Measurements from ENCODE around the gene WWC2.

WWC2 gene

DNA sequence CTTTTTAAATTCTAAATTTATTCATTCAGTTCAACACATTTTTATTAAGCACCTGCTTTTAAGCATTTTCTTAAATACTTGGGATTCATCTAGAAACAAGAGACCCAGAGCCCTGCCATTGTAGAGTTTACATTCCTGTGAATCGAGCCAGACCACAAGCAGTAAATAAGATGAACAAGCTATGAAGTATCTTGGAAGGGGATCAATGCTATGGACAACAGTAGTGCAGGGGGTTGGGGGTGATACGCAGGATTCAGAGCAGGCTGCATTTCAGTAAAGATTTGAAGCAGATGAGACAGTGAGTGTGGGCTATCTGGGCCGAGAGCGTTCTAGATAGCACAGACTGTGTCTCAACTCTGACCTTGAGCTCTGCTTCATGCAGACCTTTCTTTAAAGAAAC, 185.9 kb downstream of the WWC2 start:
- TF ChIP-seq, protein P1, sequence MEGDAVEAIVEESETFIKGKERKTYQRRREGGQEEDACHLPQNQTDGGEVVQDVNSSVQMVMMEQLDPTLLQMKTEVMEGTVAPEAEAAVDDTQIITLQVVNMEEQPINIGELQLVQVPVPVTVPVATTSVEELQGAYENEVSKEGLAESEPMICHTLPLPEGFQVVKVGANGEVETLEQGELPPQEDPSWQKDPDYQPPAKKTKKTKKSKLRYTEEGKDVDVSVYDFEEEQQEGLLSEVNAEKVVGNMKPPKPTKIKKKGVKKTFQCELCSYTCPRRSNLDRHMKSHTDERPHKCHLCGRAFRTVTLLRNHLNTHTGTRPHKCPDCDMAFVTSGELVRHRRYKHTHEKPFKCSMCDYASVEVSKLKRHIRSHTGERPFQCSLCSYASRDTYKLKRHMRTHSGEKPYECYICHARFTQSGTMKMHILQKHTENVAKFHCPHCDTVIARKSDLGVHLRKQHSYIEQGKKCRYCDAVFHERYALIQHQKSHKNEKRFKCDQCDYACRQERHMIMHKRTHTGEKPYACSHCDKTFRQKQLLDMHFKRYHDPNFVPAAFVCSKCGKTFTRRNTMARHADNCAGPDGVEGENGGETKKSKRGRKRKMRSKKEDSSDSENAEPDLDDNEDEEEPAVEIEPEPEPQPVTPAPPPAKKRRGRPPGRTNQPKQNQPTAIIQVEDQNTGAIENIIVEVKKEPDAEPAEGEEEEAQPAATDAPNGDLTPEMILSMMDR (IDR thresholded peaks at IDR 0.05; ENCODE audit: low read depth, low read length) = no peak
- no peak for TF ChIP-seq EZH2phosphoT487 (IDR thresholded peaks at IDR 0.05; ENCODE audit: low read depth)
- Histone ChIP-seq H4K20me1 (ENCODE audit: insufficient read depth, low read length) (no peaks in the 10 kb centered on the region), H3K36me3 (replicated peaks; ENCODE audit: low read depth, low read length) (no peaks in the 10 kb centered on the region), H3K4me2 (ENCODE audit: low read length) (no peak overlapping the region), H3K4me3 (ENCODE audit: low read length) (no peak overlapping the region), H3K4me1 (ENCODE audit: low read length) (peaks cover 51% of the 10 kb centered on the region), H3K9ac (ENCODE audit: low read length) (no peak overlapping the region), H3K27ac (ENCODE audit: low read length) (peak overlapping the region; percentile 93; the same call in 1 of the 2 replicates), H2AFZ (ENCODE audit: low read depth, low read length) (no peak overlapping the region), H3K79me2 (ENCODE audit: low read length) (no peaks in the 10 kb centered on the region), H3K9me3 (ENCODE audit: insufficient read depth, low read length) (no peaks in the 10 kb centered on the region), H3K27me3 (ENCODE audit: low read depth, low read length) (no peaks in the 10 kb centered on the region)

DNA sequence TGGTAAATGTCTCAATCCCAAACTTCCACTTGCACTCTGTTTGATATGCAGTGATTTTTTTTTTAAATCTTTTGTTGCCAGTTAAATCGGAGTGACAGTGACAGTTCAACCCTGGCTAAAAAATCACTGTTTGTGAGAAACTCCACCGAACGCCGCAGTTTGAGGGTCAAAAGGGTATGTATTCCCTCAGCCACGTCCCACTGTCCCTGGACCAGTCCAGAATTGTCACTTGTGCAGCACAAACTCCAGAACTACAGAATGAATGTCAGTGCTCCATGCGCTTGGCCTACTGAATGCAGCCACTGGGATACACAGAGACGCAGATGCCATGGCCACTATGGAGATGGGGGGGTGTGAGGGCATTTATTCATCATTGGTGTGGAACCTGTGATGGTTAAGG, 186.8 kb downstream of the WWC2 start:
- peak overlapping the region; percentile 93 for H3K27ac ChIP-seq (ENCODE audit: low read length)
- no peak overlapping the region for H3K4me3 ChIP-seq (ENCODE audit: low read length)
- H3K4me2 ChIP-seq (ENCODE audit: low read length) = peak overlapping the region; percentile 76; the same call in 1 of the 2 replicates
- H3K4me1 ChIP-seq (ENCODE audit: low read length) = peaks cover 60% of the 10 kb centered on the region
- H2AFZ ChIP-seq (ENCODE audit: low read depth, low read length) = peak overlapping the region; percentile 51
- TF ChIP-seq EZH2phosphoT487 (IDR thresholded peaks at IDR 0.05; ENCODE audit: low read depth) = no peak
- TF ChIP-seq, protein P1 (IDR thresholded peaks at IDR 0.05; ENCODE audit: low read depth, low read length) = no peak
- peak overlapping the region; percentile 77 for H3K9ac ChIP-seq (ENCODE audit: low read length)
- peaks cover 1% of the 10 kb centered on the region; the same call in 1 of the 2 replicates for H3K79me2 ChIP-seq (ENCODE audit: low read length)
- no peaks in the 10 kb centered on the region for H3K9me3 ChIP-seq (ENCODE audit: insufficient read depth, low read length)
- peaks cover 5% of the 10 kb centered on the region for H3K36me3 ChIP-seq (replicated peaks; ENCODE audit: low read depth, low read length)
- H3K27me3 ChIP-seq (ENCODE audit: low read depth, low read length) = no peaks in the 10 kb centered on the region
- H4K20me1 ChIP-seq (ENCODE audit: insufficient read depth, low read length) = no peaks in the 10 kb centered on the region

DNA sequence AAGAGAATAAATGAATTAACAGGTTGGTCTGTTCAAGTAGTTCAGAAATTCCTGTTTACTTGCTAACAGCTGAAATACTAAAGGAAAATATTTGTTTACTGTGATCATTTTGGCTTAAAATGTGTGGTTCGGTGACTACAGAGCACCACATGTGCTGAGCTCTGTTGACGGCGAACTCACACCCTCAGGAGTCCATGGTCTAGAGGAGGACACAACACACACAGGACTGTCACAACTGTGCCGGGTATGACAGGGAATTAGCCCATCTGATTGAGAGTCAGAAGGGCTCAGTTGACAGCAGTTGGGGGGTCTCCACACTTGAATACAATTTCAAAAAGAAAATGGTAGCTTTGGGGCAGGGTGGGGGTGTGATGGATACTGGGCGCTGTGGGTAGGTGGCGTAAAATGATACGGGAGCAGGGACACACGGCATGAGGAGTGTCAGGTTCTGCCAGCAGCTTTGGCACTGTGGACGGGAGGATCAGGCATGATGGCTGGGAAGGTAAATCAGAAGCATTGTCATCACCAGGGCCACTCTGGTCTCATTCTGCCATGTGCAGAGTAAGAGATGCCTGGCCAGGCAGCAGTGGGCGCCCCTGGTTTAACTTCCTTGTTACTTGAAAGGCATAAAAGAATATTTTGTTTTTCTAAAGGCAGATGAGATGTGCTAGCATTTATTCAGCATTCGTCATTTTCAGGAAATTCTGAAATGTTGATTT, 187.7 kb downstream of the WWC2 start:
- Histone ChIP-seq H3K4me3 (ENCODE audit: low read length) (peak overlapping the region; percentile 56), H3K36me3 (replicated peaks; ENCODE audit: low read depth, low read length) (peaks cover 10% of the 10 kb centered on the region), H3K9me3 (ENCODE audit: insufficient read depth, low read length) (no peaks in the 10 kb centered on the region), H3K27me3 (ENCODE audit: low read depth, low read length) (no peaks in the 10 kb centered on the region), H3K4me1 (ENCODE audit: low read length) (peaks cover 66% of the 10 kb centered on the region), H3K4me2 (ENCODE audit: low read length) (peak overlapping the region; percentile 76), H3K79me2 (ENCODE audit: low read length) (peaks cover 3% of the 10 kb centered on the region; the same call in 1 of the 2 replicates), H4K20me1 (ENCODE audit: insufficient read depth, low read length) (no peaks in the 10 kb centered on the region), H2AFZ (ENCODE audit: low read depth, low read length) (peak overlapping the region; percentile 51; the same call in 1 of the 2 replicates), H3K9ac (ENCODE audit: low read length) (peak overlapping the region; percentile 77), H3K27ac (ENCODE audit: low read length) (peak overlapping the region; percentile 93)
- TF ChIP-seq, protein P1 (IDR thresholded peaks at IDR 0.05; ENCODE audit: low read depth, low read length) = peak; percentile 64
- no peak for TF ChIP-seq EZH2phosphoT487 (IDR thresholded peaks at IDR 0.05; ENCODE audit: low read depth)

DNA sequence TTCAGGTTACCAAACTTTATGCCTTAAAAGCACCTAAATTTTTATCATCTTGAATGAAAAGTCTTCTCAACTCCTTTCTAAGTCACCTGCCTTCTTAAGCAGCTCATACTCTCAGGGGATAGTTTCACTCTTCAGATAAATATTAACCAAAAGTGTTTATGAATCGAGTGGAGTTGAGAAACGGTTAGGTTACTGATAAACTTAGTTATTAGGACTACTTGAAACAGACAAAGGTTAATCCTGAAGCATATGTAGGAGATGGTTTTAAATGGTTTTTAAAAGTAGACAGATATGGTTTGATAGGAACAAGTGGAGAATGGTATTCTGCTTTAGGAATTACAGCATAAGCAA, 188.2 kb downstream of the WWC2 start:
- Histone ChIP-seq H3K9me3 (ENCODE audit: insufficient read depth, low read length) (no peaks in the 10 kb centered on the region), H3K27me3 (ENCODE audit: low read depth, low read length) (no peaks in the 10 kb centered on the region), H3K36me3 (replicated peaks; ENCODE audit: low read depth, low read length) (peaks cover 10% of the 10 kb centered on the region), H2AFZ (ENCODE audit: low read depth, low read length) (0 out of 2 replicates have a peak overlapping the region, but pooled peaks have one; percentile 2), H3K4me1 (ENCODE audit: low read length) (peaks cover 66% of the 10 kb centered on the region), H3K79me2 (ENCODE audit: low read length) (peaks cover 3% of the 10 kb centered on the region; the same call in 1 of the 2 replicates), H4K20me1 (ENCODE audit: insufficient read depth, low read length) (no peaks in the 10 kb centered on the region), H3K4me3 (ENCODE audit: low read length) (peak overlapping the region; percentile 56), H3K9ac (ENCODE audit: low read length) (peak overlapping the region; percentile 77), H3K4me2 (ENCODE audit: low read length) (peak overlapping the region; percentile 76), H3K27ac (ENCODE audit: low read length) (peak overlapping the region; percentile 93)
- TF ChIP-seq EZH2phosphoT487 (IDR thresholded peaks at IDR 0.05; ENCODE audit: low read depth) = no peak
- TF ChIP-seq, protein P1 (IDR thresholded peaks at IDR 0.05; ENCODE audit: low read depth, low read length) = no peak
